ENCODE results near the gene RFX4. TPM values are rescaled to one million over a fixed set of nuclear protein-coding genes. Genes with fewer than 3 reads are reported as not detected.

Gene RFX4
- total and polyA plus RNA-seq, 12 donors = 0.08 TPM; not detected in 11

DNA sequence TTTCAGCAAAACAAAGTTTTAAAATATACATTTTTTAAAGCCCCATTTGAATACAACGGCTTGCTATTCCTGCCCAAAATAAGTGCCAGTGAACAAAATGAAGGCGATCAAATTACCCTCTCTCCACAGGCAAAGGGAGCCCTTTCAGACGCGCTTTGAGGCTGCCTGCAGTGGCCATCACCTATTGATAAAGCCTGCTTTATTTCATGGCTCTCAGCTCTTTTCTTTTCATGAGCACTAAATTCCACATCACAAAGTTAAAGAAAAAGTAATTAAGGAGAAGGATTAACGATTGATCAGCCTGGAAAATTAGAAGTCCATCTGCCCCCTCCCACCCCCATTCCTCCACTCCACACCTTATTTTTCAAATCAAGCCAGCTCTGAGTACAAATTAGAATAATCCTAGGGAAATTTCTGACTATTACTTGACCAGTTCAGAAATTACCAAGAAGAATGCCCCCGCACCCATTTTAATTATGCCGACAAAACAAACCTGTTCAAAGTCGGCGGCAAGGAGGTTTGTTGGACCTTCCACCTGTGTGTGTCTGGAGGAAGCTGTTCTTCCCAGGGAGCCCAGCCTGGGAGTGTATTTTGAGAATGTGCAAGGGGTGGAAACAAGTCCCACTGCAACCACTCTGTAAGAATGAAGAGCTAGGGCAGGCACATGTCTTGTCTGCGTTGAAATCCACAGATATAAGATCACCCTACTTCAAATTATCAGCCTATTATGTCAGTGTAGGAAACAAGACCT lies 127.5 kb downstream of the RFX4 start:
- no peak overlapping the region for H3K4me3 ChIP-seq
- TF ChIP-seq, protein P1, sequence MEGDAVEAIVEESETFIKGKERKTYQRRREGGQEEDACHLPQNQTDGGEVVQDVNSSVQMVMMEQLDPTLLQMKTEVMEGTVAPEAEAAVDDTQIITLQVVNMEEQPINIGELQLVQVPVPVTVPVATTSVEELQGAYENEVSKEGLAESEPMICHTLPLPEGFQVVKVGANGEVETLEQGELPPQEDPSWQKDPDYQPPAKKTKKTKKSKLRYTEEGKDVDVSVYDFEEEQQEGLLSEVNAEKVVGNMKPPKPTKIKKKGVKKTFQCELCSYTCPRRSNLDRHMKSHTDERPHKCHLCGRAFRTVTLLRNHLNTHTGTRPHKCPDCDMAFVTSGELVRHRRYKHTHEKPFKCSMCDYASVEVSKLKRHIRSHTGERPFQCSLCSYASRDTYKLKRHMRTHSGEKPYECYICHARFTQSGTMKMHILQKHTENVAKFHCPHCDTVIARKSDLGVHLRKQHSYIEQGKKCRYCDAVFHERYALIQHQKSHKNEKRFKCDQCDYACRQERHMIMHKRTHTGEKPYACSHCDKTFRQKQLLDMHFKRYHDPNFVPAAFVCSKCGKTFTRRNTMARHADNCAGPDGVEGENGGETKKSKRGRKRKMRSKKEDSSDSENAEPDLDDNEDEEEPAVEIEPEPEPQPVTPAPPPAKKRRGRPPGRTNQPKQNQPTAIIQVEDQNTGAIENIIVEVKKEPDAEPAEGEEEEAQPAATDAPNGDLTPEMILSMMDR (IDR thresholded peaks at IDR 0.05) = no peak
- no peak for TF ChIP-seq POLR2A (IDR thresholded peaks at IDR 0.05)
- WGBS, 4 donors = 70 to 78% (median 75%) methylated on average over 10 of the region's 10 CpGs
- H3K27me3 ChIP-seq = no peaks in the 10 kb centered on the region
- no peaks in the 10 kb centered on the region for H3K9me3 ChIP-seq (replicated peaks in 1 of 3)
- H3K4me1 ChIP-seq (replicated peaks in 1 of 2) = no peaks in the 10 kb centered on the region
- H3K36me3 ChIP-seq (replicated peaks in 1 of 2) = no peaks in the 10 kb centered on the region
- intact Hi-C loops (cut with DNase I) = no loop called here
- H3K27ac ChIP-seq = no peak overlapping the region
- DNase-seq = no peak

DNA sequence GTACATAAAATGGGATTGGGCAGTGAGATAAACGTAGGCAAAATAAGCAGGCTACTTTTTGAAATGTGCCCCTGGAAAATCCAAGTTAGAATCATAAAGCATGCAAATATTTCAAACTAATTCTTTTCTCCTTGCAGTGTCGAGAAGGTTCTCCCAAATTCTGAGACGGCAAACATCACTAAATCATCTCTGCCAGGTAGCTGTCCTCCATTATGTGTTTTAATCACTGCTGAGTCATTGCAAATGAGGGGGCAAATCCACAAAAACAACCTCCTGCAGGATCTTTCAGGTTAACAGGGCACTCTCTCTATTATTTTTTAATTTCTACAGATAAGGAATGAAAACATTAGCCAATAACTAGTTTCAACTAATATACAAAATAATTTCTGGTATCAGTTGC lies 128.5 kb downstream of the RFX4 start:
- WGBS, 4 donors = 62 to 69% (median 66%) methylated on average over 3 of the region's 3 CpGs
- intact Hi-C loops (cut with DNase I) = no loop called here
- TF ChIP-seq, protein P1 (IDR thresholded peaks at IDR 0.05) = no peak
- no peak for TF ChIP-seq POLR2A (IDR thresholded peaks at IDR 0.05)
- no peaks in the 10 kb centered on the region for H3K27me3 ChIP-seq
- no peaks in the 10 kb centered on the region for H3K36me3 ChIP-seq (replicated peaks in 1 of 2)
- DNase-seq = no peak
- no peaks in the 10 kb centered on the region for H3K4me1 ChIP-seq (replicated peaks in 1 of 2)
- H3K27ac ChIP-seq = no peak overlapping the region
- no peaks in the 10 kb centered on the region for H3K9me3 ChIP-seq (replicated peaks in 1 of 3)
- H3K4me3 ChIP-seq = no peak overlapping the region

DNA sequence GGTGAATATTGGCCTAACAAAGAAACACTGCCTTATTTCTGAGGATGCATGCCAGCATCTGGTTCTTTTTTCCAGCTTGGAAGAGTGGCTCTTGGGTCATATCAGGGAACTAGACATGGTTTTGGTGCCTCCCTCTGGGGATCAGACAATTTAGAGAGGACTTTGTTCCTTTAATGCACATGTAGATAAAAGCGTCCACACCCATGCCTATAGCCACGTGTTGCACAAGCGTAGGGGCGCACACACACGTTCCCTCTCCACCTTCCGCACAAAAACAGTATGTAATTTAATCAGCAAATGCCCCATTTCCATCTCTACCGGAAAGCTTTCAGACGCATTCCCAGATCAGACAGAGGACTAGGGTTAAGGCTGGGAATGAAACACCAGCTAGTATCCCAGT lies 130.0 kb downstream of the RFX4 start:
- no peaks in the 10 kb centered on the region for H3K9me3 ChIP-seq (replicated peaks in 1 of 3)
- H3K4me1 ChIP-seq (replicated peaks in 1 of 2) = no peaks in the 10 kb centered on the region
- no peak for DNase-seq
- H3K36me3 ChIP-seq (replicated peaks in 1 of 2) = no peaks in the 10 kb centered on the region
- TF ChIP-seq, protein P1 (IDR thresholded peaks at IDR 0.05) = no peak
- TF ChIP-seq POLR2A (IDR thresholded peaks at IDR 0.05) = no peak
- WGBS, 4 donors = 87 to 96% (median 90%) methylated on average over 8 of the region's 8 CpGs
- H3K27ac ChIP-seq = no peak overlapping the region
- intact Hi-C loops (cut with DNase I) = no loop called here
- no peaks in the 10 kb centered on the region for H3K27me3 ChIP-seq
- no peak overlapping the region for H3K4me3 ChIP-seq

DNA sequence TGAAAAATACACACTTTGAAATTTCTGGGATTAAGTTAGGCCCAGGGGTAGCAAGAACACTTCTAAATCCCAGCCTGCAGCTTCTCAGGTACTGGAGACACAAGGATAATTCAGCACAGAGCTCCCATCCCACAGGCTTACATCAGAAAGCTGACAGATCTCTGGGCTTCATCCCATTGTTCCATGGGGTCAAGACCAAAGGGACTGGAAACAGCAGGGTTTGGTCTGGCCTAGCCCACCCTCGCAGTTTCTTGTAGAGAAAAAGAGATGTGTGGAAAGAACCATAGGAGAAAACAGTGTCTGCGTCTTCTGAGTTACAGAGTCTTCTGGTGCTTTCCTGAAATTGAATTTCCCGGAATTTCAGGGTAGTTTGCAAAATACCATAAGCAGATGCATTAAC lies 132.1 kb downstream of the RFX4 start:
- 91 to 96% (median 92%) methylated on average over 3 of the region's 3 CpGs for whole genome bisulfite sequencing, 4 donors

More for the DNA sequence above, 132.1 kb downstream of the RFX4 start:
- intact Hi-C loops (cut with DNase I) = no loop called here
- Histone ChIP-seq H3K27me3 (no peaks in the 10 kb centered on the region), H3K27ac (no peak overlapping the region), H3K4me3 (no peak overlapping the region), H3K36me3 (replicated peaks in 1 of 2) (no peaks in the 10 kb centered on the region), H3K4me1 (replicated peaks in 1 of 2) (no peaks in the 10 kb centered on the region), H3K9me3 (replicated peaks in 1 of 3) (no peaks in the 10 kb centered on the region)
- TF ChIP-seq, protein P1 (IDR thresholded peaks at IDR 0.05) = no peak
- no peak for TF ChIP-seq POLR2A (IDR thresholded peaks at IDR 0.05)
- DNase-seq = no peak

All from adrenal gland (tissue), 12 donors.